Lung (tissue), 12 donors: ENCODE measurements around the gene METRNL. TPM values are rescaled to one million over a fixed set of nuclear protein-coding genes. Genes with fewer than 3 reads are reported as not detected.

ENCODE experiments used
- ATAC-seq: fragments of 200-7000 bp; cut with Tn5 transposase; one replicate; pipeline ENCODE4 v1.9.1; 2020; ENCODE audit warnings: moderate number of reproducible peaks; ENCODE audit not compliant: insufficient read depth, low FRiP score
- DNase-seq, 3 donors: peaks; one replicate each; pipeline ENCODE4 v3.0.0-alpha.2; 2013 to 2017
- H3K27ac ChIP-seq, 2 donors: one replicate each; pipeline ENCODE4 v1.5.1; 2013; ENCODE audit warnings: mild to moderate bottlenecking in 2 of 2, moderate library complexity in 2 of 2, control low read depth in 1 of 2, inconsistent platforms in 1 of 2, low read depth in 1 of 2, low read length in 1 of 2
- H3K27me3 ChIP-seq, 3 donors: one replicate each; pipeline ENCODE4 v1.5.1; 2013; ENCODE audit warnings: low read length in 2 of 3; ENCODE audit not compliant: control insufficient read depth in 3 of 3, insufficient read depth in 3 of 3
- H3K36me3 ChIP-seq, 4 donors: one replicate each; pipeline ENCODE4 v1.5.1; 2013; ENCODE audit warnings: low read length in 4 of 4, mild to moderate bottlenecking in 1 of 4, moderate library complexity in 1 of 4; ENCODE audit not compliant: control insufficient read depth in 4 of 4, insufficient read depth in 4 of 4
- H3K4me1 ChIP-seq, 5 donors: one replicate each; pipeline ENCODE4 v1.5.1; 2013; ENCODE audit warnings: low read length in 5 of 5, mild to moderate bottlenecking in 2 of 5, moderate library complexity in 1 of 5; ENCODE audit not compliant: control insufficient read depth in 5 of 5, insufficient read depth in 5 of 5
- H3K4me3 ChIP-seq: one replicate; pipeline ENCODE4 v1.5.1; 2013; ENCODE audit warnings: mild to moderate bottlenecking, control low read depth, moderate library complexity
- H3K9ac ChIP-seq, 2 donors: one replicate each; pipeline ENCODE4 v1.5.1; 2013; ENCODE audit warnings: low read length in 2 of 2, control low read depth in 1 of 2; ENCODE audit not compliant: insufficient read depth in 1 of 2
- H3K9me3 ChIP-seq, 4 donors: one replicate each; pipeline ENCODE4 v1.5.1; 2013; ENCODE audit warnings: low read length in 3 of 4, mild to moderate bottlenecking in 1 of 4, moderate library complexity in 1 of 4; ENCODE audit not compliant: control insufficient read depth in 4 of 4, insufficient read depth in 3 of 4
- CTCF ChIP-seq: IDR thresholded peaks from 2 replicates; pipeline ENCODE4 v1.5.1; 2012; ENCODE audit warnings: mild to moderate bottlenecking; ENCODE audit errors: control extremely low read depth, extremely low read depth
- WGBS, 2 donors: extraction: QIAGEN DNeasy Blood & Tissue Kit; methylation state at CpG; one replicate each; pipeline ENCODE4 v1.1.7; 2013; 5-methylcytosine and 5-hydroxymethylcytosine counted together
- polyA plus RNA-seq, 2 donors: library from polyadenylated mRNA; stranded (reverse); fragments of 200-250 nt; gene quantifications; one replicate each; pipeline ENCODE4 v1.2.1, GENCODE V29; 2013
- total RNA-seq, 2 donors: library from RNA; depleted of rRNA in 1 of 2; stranded (reverse); fragments of >200 nt in 1 of 2; gene quantifications; one replicate each; pipeline ENCODE4 v1.2.1, GENCODE V29; 2014 to 2021
- donor health status: control.
- donor health status: control.
- donor health status: Bipolar disorder and iron deficiency.
- donor health status: healthy.
- donor health status: DM: yes; HTN: yes; CAD: no.

METRNL gene
- total and polyA plus RNA-seq, 4 donors, result 48.2 to 181 (median 65.0) TPM

- DNase-seq (no peak), ATAC-seq (no peak)
- Histone ChIP-seq H3K27me3 (peaks cover 0 to 8% (median 0%) of the 10 kb centered on the region in 3 donors), H3K4me3 (no peak overlapping the region), H3K36me3 (no peaks in the 10 kb centered on the region), H3K9me3 (no peaks in the 10 kb centered on the region), H3K9ac (no peak overlapping the region), H3K27ac (no peak overlapping the region), H3K4me1 (peaks cover 0 to 4% (median 2%) of the 10 kb centered on the region in 5 donors)
- 91 to 92% methylated on average over 21 of the region's 21 CpGs for WGBS, 2 donors
- no peak for TF ChIP-seq CTCF
These were observed 4.0 kb upstream of the METRNL start for GRCh38 chr17:83075270-83075880.

GRCh38 chr17:83076938-83077337 lies 2.5 kb upstream of the METRNL start:
- ATAC-seq (no peak), DNase-seq (no peak)
- no peaks in the 10 kb centered on the region for H3K36me3 ChIP-seq
- no peaks in the 10 kb centered on the region for H3K9me3 ChIP-seq
- H3K4me3 ChIP-seq, result no peak overlapping the region
- peak; percentile 13 for TF ChIP-seq CTCF
- H3K27me3 ChIP-seq, result peaks cover 0 to 8% (median 0%) of the 10 kb centered on the region in 3 donors
- no peak overlapping the region for H3K27ac ChIP-seq
- WGBS, 2 donors, result 59 to 74% methylated on average over 6 of the region's 6 CpGs
- peaks cover 0 to 12% (median 7%) of the 10 kb centered on the region in 5 donors for H3K4me1 ChIP-seq
- H3K9ac ChIP-seq, result no peak overlapping the region

GRCh38 chr17:83077411-83077810 lies 2.0 kb upstream of the METRNL start:
- ATAC-seq (no peak), DNase-seq (no peak)
- 73 to 82% methylated on average over 11 of the region's 11 CpGs for WGBS, 2 donors
- Histone ChIP-seq H3K27ac (no peak overlapping the region), H3K9ac (no peak overlapping the region), H3K4me1 (peaks cover 0 to 15% (median 8%) of the 10 kb centered on the region in 5 donors), H3K36me3 (no peaks in the 10 kb centered on the region), H3K9me3 (no peaks in the 10 kb centered on the region), H3K27me3 (peaks cover 0 to 8% (median 0%) of the 10 kb centered on the region in 3 donors), H3K4me3 (no peak overlapping the region)
- no peak for TF ChIP-seq CTCF

GRCh38 chr17:83077939-83078338 lies 1.5 kb upstream of the METRNL start:
- Histone ChIP-seq H3K4me3 (no peak overlapping the region), H3K9ac (no peak overlapping the region), H3K4me1 (peaks cover 0 to 20% (median 8%) of the 10 kb centered on the region in 5 donors), H3K9me3 (no peaks in the 10 kb centered on the region), H3K27me3 (peaks cover 0 to 8% (median 0%) of the 10 kb centered on the region in 3 donors), H3K27ac (no peak overlapping the region), H3K36me3 (no peaks in the 10 kb centered on the region)
- DNase-seq, result no peak
- ATAC-seq, result no peak
- WGBS, 2 donors, result 63 to 66% methylated on average over 7 of the region's 7 CpGs
- TF ChIP-seq CTCF, result no peak
